Inflammatory macrophage treated with lipopolysaccharide for 4 hours (primary cell): ENCODE measurements around the gene DNHD1.
A peak's percentile ranks its signal among the peaks of the same experiment; 100 is the strongest.

Experiments used
- DNase-seq: peaks from one replicate; pipeline ENCODE4 v3.0.0-alpha.2; 2020

The DNHD1 gene

GRCh38 chr11:6601041-6601461, 104.0 kb downstream of the DNHD1 start:
- DNase-seq = no peak

DNA sequence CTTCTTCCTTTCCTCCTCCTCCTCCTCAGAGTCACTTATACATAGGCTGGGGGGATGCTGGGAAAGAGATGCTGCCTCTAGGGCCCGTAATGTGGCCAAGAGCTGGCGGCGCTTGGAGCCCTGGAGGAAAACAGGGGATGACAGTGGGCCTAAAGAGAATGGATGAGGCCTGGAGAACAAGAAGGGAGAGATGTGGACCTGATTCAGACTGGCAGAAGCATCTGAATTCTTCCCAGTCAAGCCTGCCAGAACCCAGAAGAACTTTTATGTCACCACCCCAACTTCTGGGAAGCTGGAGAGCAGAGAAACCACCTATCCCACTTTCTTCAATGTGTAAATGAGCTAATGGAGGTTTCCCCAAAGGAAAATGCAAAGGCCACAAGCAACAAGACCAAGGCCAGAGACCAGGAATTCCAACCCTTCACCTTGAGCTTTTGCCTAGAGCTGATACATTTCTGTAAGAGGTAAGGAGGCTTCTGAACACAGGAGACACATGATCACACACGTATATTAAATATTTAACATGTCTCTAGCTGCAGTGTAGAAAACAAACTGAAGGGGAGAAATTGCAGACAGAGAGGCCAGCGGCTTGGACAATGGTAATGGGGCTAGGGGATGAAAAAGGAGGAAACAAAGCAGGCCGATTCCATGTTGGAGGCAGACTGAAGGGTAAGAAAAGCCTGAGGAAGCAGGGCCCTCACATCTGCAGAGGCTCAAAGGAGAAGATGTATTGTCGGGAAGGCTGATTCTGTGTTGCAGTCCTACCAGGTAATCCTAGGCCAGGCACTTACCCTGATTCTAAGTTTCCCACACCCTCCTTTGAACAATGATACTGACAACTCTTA, 105.2 kb downstream of the DNHD1 start:
- DNase-seq = no peak

DNA sequence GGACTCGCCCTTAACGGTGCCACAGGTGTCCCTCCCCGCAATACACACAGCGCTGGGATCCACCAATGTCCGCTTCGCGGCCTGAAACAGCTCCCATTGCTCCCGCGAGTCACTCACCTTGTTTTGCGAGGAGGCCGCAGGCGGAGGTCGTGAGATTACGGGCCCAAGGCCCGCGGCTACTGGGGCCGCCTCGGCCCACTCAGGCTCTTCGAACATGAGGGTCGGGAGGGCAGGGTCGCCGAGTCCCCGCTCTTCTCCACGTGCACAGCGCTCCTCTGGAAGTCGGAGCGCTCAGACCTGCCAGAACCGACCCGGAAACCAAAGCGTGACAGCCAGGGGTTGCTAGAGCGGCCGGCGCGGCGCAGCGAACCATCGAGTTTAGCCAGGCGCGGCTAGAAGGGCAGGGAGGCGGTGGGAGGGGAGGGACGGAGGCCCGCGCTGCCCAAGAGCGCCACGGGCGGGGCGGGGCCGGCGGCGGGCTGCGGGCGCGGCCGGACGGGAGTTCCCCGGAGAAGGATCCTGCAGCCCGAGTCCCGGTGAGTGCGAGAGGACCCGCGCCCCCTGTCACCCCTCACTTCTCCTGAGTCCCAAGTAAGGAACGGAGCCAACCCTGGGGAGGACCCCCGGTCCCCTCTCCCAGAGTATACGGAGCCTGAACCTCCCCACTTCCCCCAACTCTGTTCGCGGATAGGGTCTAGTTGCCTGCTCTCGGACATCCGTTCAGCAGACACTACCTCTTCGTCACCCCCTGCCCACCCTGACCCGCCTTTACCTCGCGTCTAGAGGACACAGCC, 106.4 kb downstream of the DNHD1 start, which contains the start of the genes ILK and RRP8:
TSS of gene ILK (plus strand) at position 488 of the 794 bp plus-strand sequence. CDS start 498 bp downstream, outside the sequence.
TSS of gene RRP8 (minus strand) at position 330 of the 794 bp plus-strand sequence. CDS start at position 216, 114 bp downstream.
- peak; percentile 91 for DNase-seq

DNA sequence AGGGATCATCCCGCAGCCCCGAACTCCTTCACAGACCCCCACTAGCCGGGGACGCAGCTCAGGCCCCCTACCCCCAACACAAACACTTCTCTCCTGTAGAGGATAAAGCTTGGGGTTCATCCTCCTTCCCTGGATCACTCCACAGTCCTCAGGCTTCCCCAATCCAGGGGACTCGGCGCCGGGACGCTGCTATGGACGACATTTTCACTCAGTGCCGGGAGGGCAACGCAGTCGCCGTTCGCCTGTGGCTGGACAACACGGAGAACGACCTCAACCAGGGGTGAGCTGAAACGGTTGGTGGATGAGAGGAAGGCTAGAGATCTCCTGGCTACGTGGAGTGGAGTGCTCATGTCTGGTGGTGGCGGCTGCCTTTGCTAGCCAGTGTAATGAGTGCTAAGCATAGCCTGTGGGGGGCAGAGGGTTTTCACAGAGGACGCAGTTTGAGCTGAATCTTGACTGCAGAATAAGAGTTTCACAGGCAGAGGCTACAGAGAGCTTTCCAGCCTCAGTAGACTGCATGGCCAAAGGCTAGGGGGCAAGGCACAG, 107.1 kb downstream of the DNHD1 start:
- peak; percentile 51 for DNase-seq

GRCh38 chr11:6604790-6605189, 107.7 kb downstream of the DNHD1 start:
- peak; percentile 43 for DNase-seq

DNA sequence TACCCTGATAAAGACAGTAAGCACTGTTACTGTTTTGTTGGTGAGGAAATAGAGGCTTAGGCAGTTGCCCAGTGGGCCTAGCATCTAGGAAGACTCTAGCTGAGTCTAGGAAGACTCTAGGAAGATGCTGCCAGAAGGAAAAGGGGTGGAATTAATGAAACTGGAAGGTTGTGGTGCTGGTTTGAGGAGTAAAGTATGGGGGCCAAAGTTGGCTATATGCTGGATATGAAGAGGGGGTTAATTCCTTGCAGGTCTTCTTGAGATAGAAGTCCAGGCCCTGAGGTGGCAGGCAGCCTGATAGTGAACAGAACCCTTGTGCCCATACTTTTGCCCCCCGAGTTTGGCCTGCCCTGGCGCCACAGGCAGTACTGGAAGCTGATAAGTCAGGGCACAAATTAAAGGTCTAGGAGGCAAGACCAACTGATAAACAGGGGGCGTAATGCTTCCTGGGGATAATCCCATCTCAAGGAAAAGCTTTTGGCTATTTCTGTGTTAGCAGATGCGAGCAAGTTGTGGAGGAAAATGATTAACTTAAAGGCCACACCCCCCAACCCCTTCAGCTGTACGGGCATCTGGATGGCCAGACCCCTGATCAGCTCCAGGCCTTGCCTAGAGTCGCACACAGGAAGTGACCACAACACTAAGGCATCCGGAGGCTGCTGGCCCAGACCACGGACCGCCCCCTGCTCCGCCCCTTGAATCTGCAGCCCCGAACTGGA, 109.5 kb downstream of the DNHD1 start:
- DNase-seq = peak; percentile 73

DNA sequence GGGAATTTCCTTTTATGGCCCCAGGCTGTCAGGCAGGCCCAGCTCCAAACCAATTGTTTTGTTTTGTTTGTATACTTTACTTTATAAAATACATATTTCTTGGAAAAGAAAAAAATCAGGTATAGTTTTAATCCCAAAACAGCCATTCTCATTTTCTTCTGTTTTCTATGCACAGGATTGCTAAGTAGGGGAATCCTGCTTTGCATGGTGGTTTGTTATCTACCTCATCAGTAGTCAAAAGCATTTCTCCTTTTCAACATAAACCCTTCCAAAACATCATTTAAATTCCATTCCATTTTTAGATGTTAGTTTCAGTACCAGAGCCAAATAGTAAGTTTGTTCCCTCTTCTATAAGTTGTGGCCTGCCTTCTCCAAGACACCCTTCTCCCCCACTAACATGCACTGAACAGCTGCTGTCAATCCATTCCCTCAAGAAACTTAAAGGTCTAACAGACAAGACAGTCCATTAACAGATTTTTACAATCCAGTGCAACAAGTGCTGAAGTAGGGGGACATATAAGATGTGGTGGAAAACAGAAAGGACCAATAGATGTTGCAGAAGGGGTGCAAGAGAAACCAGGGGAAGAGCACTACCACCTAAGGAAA, 110.2 kb downstream of the DNHD1 start:
- no peak for DNase-seq

- DNase-seq = no peak
These were observed 110.9 kb downstream of the DNHD1 start for GRCh38 chr11:6608011-6608410.

DNA sequence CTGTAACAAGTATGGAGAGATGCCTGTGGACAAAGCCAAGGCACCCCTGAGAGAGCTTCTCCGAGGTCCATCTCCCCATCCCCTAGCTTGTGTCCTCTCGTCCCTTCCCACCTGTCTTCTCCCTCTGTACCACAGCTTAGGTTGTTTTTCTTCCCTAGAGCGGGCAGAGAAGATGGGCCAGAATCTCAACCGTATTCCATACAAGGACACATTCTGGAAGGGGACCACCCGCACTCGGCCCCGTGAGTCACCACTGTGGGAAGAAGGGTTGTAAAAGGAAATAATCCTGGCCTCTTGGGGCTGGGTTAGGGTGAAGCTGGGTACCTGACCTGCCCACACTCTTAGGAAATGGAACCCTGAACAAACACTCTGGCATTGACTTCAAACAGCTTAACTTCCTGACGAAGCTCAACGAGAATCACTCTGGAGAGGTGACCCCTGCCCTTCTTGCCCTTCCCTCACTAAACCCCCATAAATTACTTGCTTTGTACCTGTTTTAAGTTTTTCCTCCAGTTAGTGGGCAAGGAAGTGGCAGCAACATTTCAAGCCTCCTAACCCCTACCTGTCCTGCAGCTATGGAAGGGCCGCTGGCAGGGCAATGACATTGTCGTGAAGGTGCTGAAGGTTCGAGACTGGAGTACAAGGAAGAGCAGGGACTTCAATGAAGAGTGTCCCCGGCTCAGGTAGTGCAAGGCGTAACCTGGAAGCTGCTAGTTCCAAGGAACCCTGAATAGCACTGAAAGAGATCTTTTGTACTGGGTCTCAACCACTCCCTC, 111.8 kb downstream of the DNHD1 start:
- no peak for DNase-seq

DNA sequence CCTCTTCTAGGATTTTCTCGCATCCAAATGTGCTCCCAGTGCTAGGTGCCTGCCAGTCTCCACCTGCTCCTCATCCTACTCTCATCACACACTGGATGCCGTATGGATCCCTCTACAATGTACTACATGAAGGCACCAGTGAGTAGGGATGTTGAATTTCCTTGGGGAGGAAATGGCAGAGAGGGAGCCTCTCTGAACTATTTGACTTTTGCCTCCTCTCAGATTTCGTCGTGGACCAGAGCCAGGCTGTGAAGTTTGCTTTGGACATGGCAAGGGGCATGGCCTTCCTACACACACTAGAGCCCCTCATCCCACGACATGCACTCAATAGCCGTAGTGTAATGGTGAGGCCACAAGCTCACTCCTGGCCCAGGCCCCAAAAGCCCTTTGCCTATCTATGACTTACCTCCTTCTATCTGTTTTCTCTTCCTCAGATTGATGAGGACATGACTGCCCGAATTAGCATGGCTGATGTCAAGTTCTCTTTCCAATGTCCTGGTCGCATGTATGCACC, 112.5 kb downstream of the DNHD1 start:
- no peak for DNase-seq

DNA sequence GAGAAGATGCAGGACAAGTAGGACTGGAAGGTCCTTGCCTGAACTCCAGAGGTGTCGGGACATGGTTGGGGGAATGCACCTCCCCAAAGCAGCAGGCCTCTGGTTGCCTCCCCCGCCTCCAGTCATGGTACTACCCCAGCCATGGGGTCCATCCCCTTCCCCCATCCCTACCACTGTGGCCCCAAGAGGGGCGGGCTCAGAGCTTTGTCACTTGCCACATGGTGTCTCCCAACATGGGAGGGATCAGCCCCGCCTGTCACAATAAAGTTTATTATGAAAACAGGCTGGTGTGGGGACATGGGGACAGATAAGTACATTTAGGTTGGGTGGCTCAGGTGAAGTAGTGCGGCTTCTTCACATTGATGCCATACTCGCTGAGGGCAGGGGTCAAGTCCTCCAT, 113.5 kb downstream of the DNHD1 start:
- no peak for DNase-seq

DNA sequence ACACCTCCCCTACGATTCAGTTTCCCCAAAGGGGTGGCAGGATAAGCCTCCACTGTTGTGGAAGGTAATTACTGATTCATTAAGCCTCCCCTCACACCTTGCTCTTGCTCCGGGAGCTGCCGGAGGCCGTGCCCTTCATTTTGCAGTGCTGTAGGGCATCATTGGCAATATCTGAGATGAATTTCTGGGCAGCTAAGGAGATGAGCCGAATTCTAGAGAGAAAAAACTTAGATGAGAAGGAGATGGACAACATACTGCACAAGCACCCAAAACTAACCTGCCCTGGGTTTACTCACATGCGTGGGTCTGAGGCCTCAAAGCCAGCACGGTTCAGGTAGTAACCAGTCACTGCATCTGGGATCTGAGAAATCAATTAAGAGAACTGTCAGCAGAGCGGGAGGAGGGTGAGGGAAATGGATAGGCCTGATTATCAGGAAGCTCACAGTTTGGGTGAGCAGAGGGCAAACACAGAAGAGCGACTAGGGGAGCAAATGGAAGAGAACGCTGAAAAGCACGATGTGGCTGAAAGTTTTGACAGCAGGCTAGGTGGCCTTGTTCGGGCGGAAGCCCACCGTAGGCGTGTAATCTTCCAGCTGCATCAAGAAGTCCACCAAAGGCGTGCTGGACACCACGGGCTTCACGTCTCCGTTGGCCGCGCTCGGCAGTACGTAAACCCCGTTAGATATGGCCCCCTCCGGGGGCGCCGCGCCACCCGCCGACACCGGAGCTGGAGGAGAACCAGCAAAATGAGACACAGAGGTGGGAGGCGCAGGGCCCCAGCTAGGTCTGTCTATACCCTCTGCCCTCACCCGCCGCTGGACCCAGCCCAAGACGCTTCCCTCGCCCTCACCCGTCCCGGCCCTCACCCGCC, 114.2 kb downstream of the DNHD1 start:
- DNase-seq = no peak

GRCh38 chr11:6611963-6612212, 114.8 kb downstream of the DNHD1 start:
- DNase-seq = no peak

- peak; percentile 98 for DNase-seq
These were observed 115.3 kb downstream of the DNHD1 start, which contains the start of gene TAF10 for GRCh38 chr11:6612213-6613041. Gene TAF10 (minus strand): TSS chr11:6612216. CDS start chr11:6612189, 27 bp downstream.

- no peak for DNase-seq
These were observed 116.4 kb downstream of the DNHD1 start for GRCh38 chr11:6613496-6613895.

DNA sequence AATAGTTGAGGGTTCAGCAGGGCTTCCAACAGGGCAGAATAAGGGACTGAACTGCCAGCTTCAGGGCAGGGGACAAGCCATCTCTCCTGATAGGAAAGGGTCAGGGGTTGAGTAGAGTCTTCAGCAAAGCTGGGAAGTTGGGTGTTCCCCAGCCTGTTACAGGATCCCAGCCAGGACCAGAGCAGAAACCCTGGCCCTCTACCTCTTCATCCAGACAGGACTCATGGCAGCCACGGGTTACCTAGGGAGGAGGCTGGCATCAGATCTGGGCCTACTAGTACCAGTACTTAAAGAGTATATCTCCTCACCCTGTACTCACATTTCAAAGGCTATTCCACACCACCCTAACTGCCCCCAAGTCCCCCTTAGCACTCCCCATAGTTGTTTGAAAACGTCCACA, 117.4 kb downstream of the DNHD1 start:
- no peak for DNase-seq

- no peak for DNase-seq
These were observed 118.0 kb downstream of the DNHD1 start for GRCh38 chr11:6615046-6615445.

- DNase-seq = no peak
These were observed 119.0 kb downstream of the DNHD1 start for GRCh38 chr11:6615882-6616585.
